Measurements from ENCODE around the gene SMARCA2.
A peak's percentile ranks its signal among the peaks of the same experiment; 100 is the strongest.

- TF ChIP-seq POLR2A (IDR thresholded peaks at IDR 0.05; ENCODE audit: low read length): peak; percentile 45
- TF ChIP-seq GATA1 (IDR thresholded peaks at IDR 0.05; ENCODE audit: low read depth, low read length): no peak
Observed at GRCh38 chr9:2016408-2017330, 1.5 kb downstream of the SMARCA2 start.

All from erythroblast (primary cell).